ENCODE measurements around the gene PTPRD.

DNA sequence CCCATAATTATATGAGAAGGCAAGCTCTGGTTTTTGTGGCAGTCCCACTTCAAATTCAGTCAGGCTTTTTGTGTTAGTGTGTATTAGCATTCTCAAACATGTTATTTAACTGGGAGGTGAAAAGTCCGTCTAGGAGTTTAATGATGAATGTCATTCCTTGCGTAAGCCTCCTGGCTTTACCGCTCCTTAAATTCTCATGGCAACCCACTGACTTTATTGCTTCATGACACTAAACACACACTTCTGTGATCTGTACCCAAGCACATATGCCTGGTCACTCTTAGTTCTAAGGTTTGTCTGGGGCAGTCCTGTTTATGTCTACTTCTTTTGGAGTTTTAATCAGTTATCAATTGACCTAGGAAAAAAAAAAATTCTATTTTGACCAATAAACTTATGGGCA is 2135.4 kb downstream of the PTPRD start:
- TF ChIP-seq, protein P1, sequence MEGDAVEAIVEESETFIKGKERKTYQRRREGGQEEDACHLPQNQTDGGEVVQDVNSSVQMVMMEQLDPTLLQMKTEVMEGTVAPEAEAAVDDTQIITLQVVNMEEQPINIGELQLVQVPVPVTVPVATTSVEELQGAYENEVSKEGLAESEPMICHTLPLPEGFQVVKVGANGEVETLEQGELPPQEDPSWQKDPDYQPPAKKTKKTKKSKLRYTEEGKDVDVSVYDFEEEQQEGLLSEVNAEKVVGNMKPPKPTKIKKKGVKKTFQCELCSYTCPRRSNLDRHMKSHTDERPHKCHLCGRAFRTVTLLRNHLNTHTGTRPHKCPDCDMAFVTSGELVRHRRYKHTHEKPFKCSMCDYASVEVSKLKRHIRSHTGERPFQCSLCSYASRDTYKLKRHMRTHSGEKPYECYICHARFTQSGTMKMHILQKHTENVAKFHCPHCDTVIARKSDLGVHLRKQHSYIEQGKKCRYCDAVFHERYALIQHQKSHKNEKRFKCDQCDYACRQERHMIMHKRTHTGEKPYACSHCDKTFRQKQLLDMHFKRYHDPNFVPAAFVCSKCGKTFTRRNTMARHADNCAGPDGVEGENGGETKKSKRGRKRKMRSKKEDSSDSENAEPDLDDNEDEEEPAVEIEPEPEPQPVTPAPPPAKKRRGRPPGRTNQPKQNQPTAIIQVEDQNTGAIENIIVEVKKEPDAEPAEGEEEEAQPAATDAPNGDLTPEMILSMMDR (IDR thresholded peaks at IDR 0.05): no peak
- no peak for TF ChIP-seq POLR2A (IDR thresholded peaks at IDR 0.05)

Data from Peyer's patch (tissue), 4 donors.